ENCODE data around the gene DBX1. TPM values are rescaled to one million over a fixed set of nuclear protein-coding genes. Genes with fewer than 3 reads are reported as not detected.

DBX1 gene, protein sequence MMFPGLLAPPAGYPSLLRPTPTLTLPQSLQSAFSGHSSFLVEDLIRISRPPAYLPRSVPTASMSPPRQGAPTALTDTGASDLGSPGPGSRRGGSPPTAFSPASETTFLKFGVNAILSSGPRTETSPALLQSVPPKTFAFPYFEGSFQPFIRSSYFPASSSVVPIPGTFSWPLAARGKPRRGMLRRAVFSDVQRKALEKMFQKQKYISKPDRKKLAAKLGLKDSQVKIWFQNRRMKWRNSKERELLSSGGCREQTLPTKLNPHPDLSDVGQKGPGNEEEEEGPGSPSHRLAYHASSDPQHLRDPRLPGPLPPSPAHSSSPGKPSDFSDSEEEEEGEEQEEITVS
- polyA plus RNA-seq (2011; rRNA removed) (not detected in 2 replicates), polyA plus RNA-seq (2017; fragmentation: RNase III; extraction: RNeasy Plus Mini Kit Qiagen cat#74134 plus additional on column Dnase treatment) (not detected in 3 replicates), polyA minus RNA-seq (2011; rRNA and poly(A)+ RNA removed) (not detected in 2 replicates)
- polyA plus RNA-seq (2012; cell fraction: cytosol; rRNA removed) = not detected in 2 replicates
- polyA plus RNA-seq (2012; cell fraction: nucleus; rRNA removed) = not detected in 2 replicates

DNA sequence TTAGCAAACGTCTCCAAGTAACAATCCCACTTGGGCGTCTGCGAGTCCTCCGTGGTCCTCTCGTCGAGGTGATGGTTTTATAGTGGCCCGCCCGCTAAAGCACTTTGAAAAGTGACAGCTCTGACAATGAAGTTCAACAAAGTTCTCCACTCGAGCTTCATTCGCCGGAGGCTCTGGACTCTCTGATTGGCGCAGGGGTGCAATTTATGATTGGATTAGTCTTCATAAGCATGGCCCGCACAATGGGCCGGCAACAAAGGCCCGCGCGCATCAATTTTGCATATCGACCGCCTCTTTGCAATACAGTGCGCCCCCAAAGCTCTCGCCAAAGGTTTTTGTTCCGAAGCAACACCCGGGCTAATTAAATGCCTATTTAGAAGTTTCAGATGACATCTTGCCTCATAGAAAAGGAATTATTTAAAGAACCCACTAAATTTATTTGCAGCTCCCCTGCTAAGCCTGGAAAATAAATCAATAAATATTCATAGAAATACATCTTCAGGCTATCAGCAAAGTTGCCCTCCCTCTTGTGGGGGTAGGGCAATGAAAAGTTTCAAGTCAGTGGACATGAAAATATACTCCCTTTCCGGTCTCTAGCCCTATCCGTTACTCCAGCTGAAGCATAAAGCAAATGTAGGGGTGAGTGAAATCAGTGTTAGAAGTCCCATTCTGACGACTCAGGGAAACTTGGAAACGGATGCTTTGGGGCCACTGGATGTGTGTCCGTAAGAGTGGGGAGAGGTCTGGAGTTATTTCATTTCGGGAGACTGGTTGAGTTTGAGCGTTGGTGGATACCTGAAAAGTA, at the start of gene DBX1:
Gene DBX1 (minus strand): TSS at position 51 of the 805 bp plus-strand sequence. CDS start 151 bp downstream, outside the sequence.
- POLR2A ChIA-PET = no interaction called here
- Histone ChIP-seq H3K9me3 (no peaks in the 10 kb centered on the region), H3K27ac (no peak within 1 kb of the TSS), H3K4me3 (no peak within 1 kb of the TSS), H3K4me2 (no peak within 1 kb of the TSS), H3K4me1 (peaks cover 13% of the 10 kb centered on the region; the same call in 2 of the 3 replicates)
- DNase-seq (ENCODE audit: low read depth in 1 of 2, low spot score in 1 of 2) (no peak), FAIRE-seq (no peak), ATAC-seq (no peak)
- WGBS (ENCODE audit: missing lambda C conversion rate) = 57% methylated on average over 30 of the region's 30 CpGs
- CTCF ChIA-PET = interaction anchor here (1.2 to 2.4 kb wide), 2 partner anchors 32 to 174 kb away, joined by 3 to 9 read pairs; no protein-coding TSS in a partner anchor
- TF ChIP-seq HEYL (CRISPR knock-in tag; IDR thresholded peaks at IDR 0.05) (no peak), CBX2 (IDR thresholded peaks at IDR 0.05; ENCODE audit: borderline replicate concordance, low read depth) (no peak), TP53 (CRISPR knock-in tag; IDR thresholded peaks at IDR 0.05) (no peak), HDAC2 (IDR thresholded peaks at IDR 0.05) (no peak), POLR2A (IDR thresholded peaks at IDR 0.05; ENCODE audit: low read length) (no peak), MYC (IDR thresholded peaks at IDR 0.05; ENCODE audit: borderline replicate concordance, low read length) (no peak), CHD4 (IDR thresholded peaks at IDR 0.05; ENCODE audit: borderline replicate concordance) (no peak), RAD21 (conservative IDR thresholded peaks at IDR 0.05 in 1 of 2, IDR thresholded peaks at IDR 0.05 in 1 of 2) (no peak), RARB (CRISPR knock-in tag; IDR thresholded peaks at IDR 0.05) (no peak), SMC3 (IDR thresholded peaks at IDR 0.05) (no peak), ESRRA (IDR thresholded peaks at IDR 0.05; ENCODE audit: borderline replicate concordance, low read length) (no peak), RCOR1 (IDR thresholded peaks at IDR 0.05; ENCODE audit: low read depth, low read length) (no peak), EHMT2 (IDR thresholded peaks at IDR 0.05; ENCODE audit: low read depth) (no peak), BHLHE40 (IDR thresholded peaks at IDR 0.05; ENCODE audit: low read depth, low read length) (no peak), CEBPB (IDR thresholded peaks at IDR 0.05) (no peak), RFX5 (IDR thresholded peaks at IDR 0.05) (no peak), EHF (CRISPR knock-in tag; IDR thresholded peaks at IDR 0.05) (no peak)
- TF ChIP-seq, protein P1, sequence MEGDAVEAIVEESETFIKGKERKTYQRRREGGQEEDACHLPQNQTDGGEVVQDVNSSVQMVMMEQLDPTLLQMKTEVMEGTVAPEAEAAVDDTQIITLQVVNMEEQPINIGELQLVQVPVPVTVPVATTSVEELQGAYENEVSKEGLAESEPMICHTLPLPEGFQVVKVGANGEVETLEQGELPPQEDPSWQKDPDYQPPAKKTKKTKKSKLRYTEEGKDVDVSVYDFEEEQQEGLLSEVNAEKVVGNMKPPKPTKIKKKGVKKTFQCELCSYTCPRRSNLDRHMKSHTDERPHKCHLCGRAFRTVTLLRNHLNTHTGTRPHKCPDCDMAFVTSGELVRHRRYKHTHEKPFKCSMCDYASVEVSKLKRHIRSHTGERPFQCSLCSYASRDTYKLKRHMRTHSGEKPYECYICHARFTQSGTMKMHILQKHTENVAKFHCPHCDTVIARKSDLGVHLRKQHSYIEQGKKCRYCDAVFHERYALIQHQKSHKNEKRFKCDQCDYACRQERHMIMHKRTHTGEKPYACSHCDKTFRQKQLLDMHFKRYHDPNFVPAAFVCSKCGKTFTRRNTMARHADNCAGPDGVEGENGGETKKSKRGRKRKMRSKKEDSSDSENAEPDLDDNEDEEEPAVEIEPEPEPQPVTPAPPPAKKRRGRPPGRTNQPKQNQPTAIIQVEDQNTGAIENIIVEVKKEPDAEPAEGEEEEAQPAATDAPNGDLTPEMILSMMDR (IDR thresholded peaks at IDR 0.05) = no peak

DNA sequence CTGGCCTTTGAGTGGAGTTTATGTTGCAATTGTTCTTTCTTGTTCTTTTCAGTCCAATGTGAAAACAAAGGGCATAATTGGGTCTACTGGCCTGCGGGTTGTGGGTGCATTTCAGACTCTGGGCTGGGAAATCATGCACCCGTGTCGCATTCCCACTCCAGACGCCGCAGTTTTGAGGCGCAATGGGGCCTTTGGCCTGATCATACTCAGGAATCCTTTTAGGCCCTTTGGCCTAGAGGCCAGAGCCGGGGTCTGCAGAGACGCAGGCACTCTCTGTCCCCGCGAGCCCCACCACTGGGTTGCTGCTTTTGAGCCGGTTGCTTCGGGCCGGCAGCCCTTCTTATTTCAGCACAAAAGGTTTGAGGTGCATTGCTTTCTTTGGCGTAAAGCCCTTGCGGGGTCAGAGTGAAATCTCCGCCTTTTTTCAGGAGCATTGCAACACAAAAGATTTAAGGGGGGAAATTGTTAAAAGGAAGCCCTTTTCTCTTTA, 48.4 kb upstream of the DBX1 start:
- DNase-seq (ENCODE audit: low read depth in 1 of 2, low spot score in 1 of 2) (no peak), FAIRE-seq (no peak), ATAC-seq (no peak)
- H3K4me3 ChIP-seq = no peak overlapping the region
- no peaks in the 10 kb centered on the region for H3K4me1 ChIP-seq
- TF ChIP-seq SMC3 (IDR thresholded peaks at IDR 0.05) (no peak), MAFK (IDR thresholded peaks at IDR 0.05; ENCODE audit: partially characterized antibody) (no peak), EP300 (IDR thresholded peaks at IDR 0.05) (no peak), CHD2 (IDR thresholded peaks at IDR 0.05; ENCODE audit: low read length, partially characterized antibody) (no peak)
- TF ChIP-seq, protein P2, sequence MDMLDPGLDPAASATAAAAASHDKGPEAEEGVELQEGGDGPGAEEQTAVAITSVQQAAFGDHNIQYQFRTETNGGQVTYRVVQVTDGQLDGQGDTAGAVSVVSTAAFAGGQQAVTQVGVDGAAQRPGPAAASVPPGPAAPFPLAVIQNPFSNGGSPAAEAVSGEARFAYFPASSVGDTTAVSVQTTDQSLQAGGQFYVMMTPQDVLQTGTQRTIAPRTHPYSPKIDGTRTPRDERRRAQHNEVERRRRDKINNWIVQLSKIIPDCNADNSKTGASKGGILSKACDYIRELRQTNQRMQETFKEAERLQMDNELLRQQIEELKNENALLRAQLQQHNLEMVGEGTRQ (IDR thresholded peaks at IDR 0.05) = no peak
- H3K9me3 ChIP-seq = no peaks in the 10 kb centered on the region
- 70% methylated on average over 14 of the region's 16 CpGs for WGBS (ENCODE audit: missing lambda C conversion rate)
- POLR2A ChIA-PET = no interaction called here
- no peak overlapping the region for H3K27ac ChIP-seq
- CTCF ChIA-PET = interaction anchor here (1.8 kb wide), 1 partner anchor 15 kb away, joined by 5 read pairs; no protein-coding TSS in a partner anchor
- H3K4me2 ChIP-seq = no peak overlapping the region
